Left renal cortex interstitium (tissue), 4 donors: Measurements from ENCODE around the gene NTRK2. TPM values are rescaled to one million over a fixed set of nuclear protein-coding genes. Genes with fewer than 3 reads are reported as not detected.

Experiments
- DNase-seq, 4 donors: peaks; one replicate each; pipeline ENCODE4 v3.0.0-alpha.2; 2013; ENCODE audit warnings: low read depth in 4 of 4, low spot score in 2 of 4, missing footprints in 1 of 4
- polyA plus RNA-seq, 4 donors: library from polyadenylated mRNA; unstranded; fragments of 120-200 nt; gene quantifications; one replicate each; pipeline ENCODE4 v1.2.1, GENCODE V29; 2013; ENCODE audit not compliant: insufficient read length in 4 of 4

Gene NTRK2
- polyA plus RNA-seq, 4 donors, result 101 to 113 (median 108) TPM

DNA sequence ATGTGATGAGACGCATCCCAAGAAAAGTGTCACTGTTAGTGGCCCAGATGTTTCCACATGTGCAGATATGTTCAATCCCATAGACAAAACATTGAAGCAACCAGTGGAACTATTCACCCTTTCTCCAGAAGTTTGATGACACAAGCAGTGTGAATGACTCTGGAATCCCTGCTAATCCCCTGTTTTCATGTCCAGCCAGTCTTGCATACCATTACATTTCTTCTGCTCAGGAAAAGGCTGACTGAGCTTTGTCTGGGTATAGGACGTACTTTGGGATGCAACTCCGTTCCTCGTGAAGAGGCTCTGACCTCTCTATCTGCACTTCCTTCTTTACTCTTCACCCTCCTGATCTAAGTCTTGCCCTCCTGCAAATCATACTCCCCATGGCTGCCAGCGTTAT is 172.4 kb downstream of the NTRK2 start:
- DNase-seq, result no peak

DNA sequence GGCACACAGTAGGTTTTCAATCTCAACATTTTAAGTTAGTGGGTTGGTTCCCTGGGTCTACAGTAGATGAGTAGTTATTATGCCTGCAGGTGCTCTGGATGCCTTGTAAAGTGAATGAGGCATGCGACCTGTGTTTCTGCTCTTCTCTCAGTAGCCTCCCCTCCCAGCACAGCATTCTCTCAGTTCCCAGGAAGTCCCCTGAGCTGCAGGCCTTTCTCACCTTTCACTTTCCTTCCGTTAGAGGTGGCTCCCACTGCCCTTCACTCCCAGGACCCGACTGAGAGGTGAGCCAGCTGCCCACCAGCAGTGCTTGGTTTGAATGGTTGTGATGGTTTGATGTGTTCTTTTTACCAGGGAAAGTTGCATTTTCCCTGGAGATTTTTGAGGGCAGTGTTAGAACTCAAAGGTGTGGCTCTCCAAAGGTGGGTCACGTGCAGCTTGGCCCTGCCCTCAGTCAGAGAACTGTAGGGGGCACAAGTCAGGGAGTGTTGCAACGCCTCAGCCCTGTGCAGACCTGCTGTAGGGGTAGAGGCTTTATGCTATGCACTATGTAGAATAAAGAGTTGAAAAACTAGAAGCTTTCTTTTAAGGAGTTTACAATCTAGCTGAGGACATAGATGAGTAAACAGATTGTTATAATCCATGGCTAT is 173.8 kb downstream of the NTRK2 start:
- DNase-seq, result no peak

DNA sequence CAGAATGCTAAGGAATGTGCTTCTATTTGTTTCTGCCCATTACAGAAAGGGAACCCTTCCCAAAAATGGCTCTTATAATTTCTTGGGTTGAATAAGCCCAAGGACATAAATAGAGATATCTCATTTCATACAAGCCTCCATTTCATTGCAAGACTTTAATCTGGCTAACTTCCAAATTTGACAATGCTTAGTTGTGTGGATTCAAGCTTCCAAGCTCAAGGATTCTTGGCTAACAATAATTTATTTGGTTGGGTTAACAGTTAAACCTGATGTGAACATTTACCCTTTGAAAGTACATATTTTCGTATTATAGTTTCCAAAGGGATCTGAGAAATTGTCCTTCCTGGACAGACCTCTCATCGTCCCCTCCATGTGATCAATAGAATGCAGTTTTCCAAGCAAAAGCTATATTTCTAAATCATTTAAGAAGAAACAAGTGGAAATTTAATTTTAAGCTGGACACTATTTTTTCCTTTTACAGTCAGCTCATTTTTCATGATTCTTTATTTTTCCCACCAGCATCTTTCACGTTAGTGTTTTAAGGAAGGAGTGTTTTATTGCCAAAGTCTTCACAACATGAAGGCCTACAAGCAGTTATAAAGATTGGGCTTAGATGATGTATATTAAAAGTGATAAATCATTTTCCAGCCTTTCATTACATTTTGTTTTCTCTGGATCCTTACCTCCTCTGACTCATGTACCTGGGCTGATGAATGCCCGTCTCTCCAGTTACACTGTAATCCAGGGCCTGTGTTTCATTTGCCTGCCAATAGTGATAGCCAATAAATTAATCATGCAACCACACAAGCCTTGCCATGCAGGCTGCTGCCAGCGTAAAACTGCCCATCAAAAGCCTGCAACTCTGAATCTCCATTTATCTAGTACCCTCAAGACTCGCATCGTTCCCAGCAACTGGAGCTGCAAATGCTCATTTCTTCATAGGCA is 176.7 kb downstream of the NTRK2 start:
- DNase-seq, result no peak

GRCh38 chr9:84846906-84847305 is 177.4 kb downstream of the NTRK2 start:
- no peak for DNase-seq

DNA sequence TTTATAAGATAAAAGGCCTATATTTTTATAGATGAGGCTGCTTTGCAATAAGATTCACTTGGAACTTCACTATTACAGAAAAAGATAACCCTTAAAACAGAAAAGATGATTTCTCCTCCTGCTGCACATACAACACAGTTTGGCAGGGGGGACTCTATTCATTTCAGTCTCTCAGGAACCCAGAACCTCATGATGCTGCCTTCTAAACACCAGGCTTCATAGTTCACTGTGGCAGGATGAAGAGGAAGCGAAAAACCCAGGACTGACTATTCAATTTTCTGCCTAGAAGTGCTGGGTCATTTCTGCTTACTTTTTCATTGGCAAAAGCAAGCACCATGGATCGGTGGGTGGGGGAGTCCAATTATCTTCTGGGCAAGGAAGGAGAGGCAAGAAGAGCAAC is 179.5 kb downstream of the NTRK2 start:
- no peak for DNase-seq

DNA sequence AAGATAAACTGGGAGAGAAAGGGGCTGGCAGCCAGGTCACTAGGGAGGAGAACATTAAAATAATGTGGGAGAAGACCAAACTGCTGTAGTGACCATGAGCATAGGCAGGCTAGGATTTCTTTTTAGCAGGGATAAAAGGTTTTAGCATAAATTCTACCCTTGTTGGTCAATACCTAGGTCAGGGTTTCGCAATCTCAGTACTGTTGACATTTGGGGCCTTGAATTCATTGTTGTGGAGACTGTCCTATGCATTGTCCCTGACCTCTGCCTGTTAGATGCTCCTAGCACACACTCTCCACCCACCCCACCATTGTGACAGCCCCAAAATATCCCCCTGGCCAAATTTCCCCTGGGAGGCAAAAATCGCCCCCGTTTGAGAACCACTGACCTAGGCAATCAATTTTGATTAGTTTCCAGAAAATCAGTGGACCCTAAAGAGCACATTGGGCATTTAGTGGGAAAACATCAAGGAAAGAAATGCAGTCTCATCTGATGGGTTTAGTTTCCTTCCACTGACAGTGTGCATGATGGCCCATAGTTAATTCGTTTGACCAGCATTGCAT is 181.4 kb downstream of the NTRK2 start:
- no peak for DNase-seq

DNA sequence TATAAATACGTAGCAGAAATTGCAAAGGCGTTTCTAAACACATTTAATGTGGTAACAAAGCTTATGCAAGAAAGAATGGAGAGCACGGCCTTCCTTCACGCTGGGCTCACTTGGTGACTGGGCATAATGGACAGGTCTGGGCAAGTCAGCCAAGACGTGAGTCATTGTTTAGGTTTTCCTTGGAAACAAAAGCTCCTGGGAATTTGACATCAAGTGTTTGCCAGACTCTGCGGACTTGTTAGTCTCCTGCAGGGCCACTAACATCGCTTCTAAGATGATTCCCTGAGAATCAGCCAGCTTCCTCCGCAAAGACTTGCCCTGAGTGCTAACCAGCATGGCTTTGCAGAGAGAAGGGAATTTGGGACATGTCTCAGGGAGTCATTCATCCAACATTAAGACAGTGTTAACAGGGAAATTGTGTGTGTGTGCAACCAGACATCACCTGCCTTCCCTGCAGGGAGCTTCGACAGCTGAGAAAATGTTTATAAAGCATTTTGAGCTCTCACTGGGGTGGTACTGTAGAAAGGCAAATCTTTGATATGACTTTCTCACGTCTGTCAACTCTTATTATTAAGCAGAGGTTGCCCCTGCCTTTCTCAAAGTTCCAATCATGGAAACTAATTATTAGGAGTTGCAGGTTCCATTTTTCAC is 182.5 kb downstream of the NTRK2 start:
- DNase-seq, result no peak

DNA sequence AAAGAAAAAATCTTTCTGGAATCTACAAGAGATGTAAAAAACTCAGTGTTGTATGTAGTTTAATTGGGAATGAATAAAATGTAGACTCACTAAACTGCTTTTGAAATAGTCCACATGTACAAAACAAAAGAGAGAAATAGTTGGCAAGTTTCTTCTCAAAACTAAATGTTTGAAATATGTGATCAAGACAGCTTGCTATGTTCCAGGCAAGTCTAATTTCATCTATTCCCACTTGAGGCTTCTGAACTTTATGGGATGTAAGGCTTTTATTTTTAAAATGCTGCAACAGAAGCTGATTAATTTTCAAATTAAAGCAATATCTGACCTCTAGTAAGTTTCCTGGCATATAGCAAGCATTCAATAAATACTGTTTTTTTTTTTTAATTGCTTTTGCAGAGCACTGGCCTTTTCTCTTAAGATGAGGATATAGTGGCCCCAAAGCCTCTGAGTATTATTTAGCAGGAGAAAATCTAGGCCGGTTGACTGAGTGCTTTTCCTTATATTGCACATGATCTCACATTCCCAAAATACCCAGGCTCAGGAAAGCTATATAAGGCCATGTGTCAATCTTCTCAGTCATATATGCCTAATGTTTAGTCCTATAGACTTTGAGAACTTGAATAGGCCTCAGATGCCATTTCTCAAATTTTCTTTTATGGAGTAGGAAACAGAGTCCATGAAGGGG is 183.2 kb downstream of the NTRK2 start:
- no peak for DNase-seq

DNA sequence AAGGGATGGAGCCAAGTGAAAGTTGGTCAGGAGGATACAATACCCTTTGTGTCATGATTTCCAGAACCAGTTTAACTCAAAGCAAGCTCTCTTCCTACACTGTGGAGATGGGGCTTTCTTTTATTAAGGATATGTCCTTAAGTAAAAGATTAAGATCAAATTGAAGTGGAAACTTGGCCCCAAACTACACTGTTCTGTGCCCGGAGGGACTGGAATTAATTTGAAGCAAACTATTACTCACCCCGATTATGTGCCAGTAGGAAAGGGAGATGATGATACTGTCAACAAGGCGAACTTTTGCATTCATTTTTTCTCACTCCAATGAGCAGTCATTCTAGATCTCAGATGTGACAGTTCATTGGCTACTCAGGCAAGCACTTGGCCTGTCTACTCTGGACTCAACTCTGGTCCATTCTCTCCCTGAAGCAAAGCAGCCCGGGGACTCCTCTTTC is 186.7 kb downstream of the NTRK2 start:
- no peak for DNase-seq

DNA sequence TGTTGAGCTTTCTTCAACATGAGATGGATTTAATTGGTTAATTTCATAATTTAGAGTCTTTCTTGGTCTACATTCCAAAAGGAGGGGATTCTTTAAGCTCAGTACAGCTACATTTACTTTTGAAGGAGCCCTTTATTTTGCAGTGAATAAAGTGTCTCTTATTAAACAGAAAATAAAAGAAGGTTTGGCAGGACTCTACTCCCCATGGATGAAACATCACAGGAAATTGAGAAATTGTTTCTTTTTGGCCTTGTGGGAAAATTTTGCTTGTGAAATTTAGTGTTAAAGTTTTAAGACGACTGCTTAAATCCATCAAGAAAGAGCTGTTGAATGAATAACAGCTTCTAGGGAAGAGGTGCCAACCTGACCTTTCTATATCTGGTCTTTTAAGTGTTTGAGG is 187.7 kb downstream of the NTRK2 start:
- no peak for DNase-seq

DNA sequence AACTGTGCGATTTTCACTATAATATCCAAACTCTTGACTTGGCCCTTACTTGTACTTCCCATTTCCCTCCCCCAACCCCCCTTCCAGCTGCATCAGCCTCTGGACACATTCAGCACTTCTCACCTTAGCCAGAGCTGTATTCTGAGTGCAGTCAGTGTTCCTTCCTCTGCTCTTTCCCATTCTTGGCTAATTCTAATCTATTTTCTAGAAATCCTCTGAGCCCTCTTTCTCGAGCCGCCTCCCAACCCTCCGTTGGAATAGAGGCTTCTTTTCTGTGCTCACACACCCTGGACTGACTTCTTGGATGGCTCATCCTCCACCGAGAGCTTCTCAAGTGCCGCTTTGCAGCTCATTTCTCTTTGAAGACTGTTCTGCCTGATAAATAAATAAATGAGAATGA is 188.8 kb downstream of the NTRK2 start:
- no peak for DNase-seq

DNA sequence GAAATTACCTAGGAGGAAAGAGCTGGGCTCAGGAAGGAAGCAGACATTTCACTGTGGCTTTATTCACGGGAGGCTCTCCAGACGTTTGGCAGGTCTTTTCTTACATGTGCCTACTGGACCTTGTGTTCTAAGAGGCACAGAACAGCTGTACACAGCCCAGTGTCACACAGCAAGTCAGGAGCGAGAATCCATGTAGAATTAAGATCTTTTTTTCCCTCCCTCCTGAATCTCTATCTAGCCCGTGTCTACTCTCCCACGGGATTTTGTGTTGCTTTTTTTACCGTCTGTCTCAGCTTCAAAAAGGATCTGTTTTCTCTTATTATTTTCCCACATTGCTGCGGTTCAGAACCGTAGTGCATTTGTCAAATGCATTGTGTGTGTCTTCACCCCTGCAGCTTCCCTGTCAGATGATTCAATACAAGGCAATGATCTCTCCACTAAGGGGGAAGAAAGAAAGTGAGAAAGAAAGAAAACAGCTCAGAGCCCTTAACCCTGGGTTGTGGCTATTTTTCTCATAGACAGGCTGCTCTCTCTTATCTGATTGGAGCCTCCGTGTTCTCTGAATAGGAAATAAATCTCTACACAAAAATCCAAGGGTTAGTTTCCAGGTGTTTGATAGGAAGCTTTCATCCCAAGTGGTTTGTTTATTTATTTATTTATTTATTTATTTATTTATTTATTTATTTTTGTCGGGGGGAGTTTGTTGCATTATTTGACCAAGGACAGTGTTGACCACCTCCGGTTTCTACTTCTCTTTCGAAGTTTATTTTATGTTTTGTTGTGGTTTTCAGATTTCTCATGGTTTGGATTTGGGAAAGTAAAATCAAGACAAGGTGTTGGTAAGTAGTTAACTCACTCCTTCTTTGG is 191.0 kb downstream of the NTRK2 start:
- no peak for DNase-seq

GRCh38 chr9:84861455-84861854 is 191.9 kb downstream of the NTRK2 start:
- no peak for DNase-seq

- DNase-seq, result no peak
These were observed 192.8 kb downstream of the NTRK2 start for GRCh38 chr9:84862308-84862707.

DNA sequence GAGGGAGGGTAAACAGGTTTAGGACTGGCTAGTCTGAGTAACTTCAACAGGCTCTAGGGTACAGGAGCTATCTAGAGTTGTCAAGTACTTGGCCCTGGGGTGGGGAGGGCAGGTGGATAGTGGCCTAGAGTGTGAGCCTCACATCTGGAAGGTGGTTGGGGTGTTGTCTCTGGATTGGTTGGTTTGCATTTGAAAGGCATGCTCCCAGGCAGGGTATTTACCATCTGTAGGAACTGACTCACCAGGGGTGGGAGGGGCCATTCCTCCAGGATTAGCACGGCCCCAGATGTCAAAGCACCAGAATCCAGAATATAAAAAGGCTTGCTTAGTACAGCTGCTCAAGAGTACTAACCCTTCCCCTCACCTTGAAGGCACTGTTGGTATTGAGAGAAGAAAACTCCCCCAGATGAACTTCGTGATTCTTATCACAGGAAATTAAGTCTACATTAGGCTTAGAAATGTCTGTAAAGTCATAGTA is 193.3 kb downstream of the NTRK2 start:
- DNase-seq, result no peak

DNA sequence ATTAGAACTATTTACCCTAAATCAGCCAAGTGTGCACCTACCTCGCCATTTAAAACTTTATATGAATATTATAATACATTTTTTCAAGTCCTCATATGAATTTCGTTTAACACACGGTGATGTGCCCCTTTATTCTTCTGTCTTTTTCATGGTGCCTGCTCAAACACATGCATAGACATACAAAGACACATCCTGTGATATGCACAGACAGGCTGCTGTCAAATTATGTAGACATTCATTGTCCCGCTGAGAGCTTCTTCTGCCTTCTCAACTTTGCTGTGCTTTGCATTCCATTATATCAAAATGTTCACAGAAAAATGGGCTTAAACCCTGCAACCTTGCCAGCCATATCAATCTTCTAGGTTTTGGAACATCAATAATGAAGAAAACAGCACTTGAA is 193.8 kb downstream of the NTRK2 start:
- no peak for DNase-seq

DNA sequence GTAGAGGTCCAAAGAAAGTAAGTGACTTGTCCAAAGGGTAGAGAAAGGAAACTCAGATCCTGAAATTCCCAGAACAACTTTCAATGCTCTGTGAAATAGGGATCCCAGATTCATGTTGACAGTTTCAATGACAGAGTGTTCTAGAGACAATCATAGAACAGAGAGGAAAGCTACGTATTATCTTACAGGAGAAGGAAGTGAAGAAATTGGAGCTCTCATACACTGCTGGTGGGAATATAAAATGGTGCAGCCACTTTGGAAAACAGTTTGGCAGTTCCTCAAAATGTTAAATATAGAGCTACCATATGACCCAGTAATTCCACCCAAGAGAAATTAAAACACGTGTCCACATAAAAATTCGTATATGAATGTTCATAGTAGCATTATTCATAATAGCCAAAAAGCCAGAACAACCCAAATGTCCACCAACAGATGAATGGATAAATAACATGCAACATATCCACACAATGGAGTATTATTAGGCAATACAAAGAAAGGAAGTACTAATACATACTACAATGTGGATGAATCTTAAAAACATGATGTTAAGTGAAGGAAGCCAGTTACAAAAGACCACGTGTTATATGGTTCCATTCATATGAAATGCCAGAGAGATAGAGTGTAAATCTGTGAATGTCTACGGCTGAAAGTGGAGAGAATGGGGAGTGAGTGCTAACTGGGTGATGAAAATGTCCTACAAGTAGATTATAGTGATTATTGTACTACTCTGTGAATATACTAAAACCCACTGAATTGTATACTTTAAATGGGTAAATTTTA is 197.1 kb downstream of the NTRK2 start:
- no peak for DNase-seq

GRCh38 chr9:84867186-84867585 is 197.7 kb downstream of the NTRK2 start:
- no peak for DNase-seq

DNA sequence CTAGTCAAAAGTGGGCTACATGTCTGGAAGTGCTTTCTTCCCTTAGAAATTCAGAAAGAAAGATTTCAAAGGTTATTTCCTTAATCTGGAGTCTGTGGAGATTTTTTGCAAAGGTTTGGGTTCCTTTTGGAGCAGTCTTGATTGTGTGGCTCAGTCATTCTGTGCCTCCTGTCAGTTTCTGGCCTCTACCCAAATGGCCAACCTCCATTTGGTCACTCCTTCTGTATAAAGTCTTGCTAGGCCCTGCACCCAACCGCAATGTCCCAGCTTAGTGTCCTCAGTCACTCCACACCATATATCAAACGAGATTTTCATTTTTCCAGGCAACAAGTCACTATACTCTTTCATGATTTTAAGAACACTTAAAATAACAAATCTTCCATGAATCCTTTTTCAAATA is 199.6 kb downstream of the NTRK2 start:
- DNase-seq, result no peak
